ENCODE data around the gene GPC6. TPM values are rescaled to one million over a fixed set of nuclear protein-coding genes. Genes with fewer than 3 reads are reported as not detected.

Gene GPC6
- total and polyA plus RNA-seq, 2 donors (not counting 1 experiment from before 2014, with no cell fraction given) = not detected

DNA sequence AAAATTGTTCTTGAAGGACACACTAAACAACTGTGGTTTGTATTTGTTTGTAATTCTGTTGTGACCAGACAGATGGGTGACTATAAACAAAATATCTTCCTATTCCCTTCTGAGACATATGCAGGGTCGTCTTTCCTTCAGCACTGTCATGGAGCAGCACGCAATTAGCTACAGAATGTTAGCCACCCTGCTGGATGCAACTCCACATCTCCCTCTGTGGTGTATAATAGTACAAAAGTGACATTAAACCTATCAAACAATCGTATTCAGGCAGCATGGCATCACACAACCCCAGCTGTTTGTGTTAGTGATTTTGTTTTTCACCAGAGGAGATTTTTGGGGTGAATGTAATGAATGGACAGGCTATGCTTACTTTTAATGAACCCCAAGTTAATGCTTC lies 146.2 kb downstream of the GPC6 start:
- no peaks in the 10 kb centered on the region for H4K20me1 ChIP-seq (ENCODE audit: control insufficient read depth, insufficient read depth, low read length, poor library complexity, severe bottlenecking)
- no peaks in the 10 kb centered on the region for H3K4me1 ChIP-seq (ENCODE audit: control insufficient read depth in 2 of 2, insufficient read depth in 2 of 2, low read length in 2 of 2)
- DNase-seq (no peak), ATAC-seq (ENCODE audit: low read depth) (no peak)
- TF ChIP-seq EZH2 (IDR thresholded peaks at IDR 0.05; ENCODE audit: borderline replicate concordance, insufficient read depth, low read depth, low read length, poor library complexity, severe bottlenecking) = no peak
- TF ChIP-seq, protein P1, sequence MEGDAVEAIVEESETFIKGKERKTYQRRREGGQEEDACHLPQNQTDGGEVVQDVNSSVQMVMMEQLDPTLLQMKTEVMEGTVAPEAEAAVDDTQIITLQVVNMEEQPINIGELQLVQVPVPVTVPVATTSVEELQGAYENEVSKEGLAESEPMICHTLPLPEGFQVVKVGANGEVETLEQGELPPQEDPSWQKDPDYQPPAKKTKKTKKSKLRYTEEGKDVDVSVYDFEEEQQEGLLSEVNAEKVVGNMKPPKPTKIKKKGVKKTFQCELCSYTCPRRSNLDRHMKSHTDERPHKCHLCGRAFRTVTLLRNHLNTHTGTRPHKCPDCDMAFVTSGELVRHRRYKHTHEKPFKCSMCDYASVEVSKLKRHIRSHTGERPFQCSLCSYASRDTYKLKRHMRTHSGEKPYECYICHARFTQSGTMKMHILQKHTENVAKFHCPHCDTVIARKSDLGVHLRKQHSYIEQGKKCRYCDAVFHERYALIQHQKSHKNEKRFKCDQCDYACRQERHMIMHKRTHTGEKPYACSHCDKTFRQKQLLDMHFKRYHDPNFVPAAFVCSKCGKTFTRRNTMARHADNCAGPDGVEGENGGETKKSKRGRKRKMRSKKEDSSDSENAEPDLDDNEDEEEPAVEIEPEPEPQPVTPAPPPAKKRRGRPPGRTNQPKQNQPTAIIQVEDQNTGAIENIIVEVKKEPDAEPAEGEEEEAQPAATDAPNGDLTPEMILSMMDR (IDR thresholded peaks at IDR 0.05) = no peak
- no peaks in the 10 kb centered on the region for H3K27me3 ChIP-seq (replicated peaks in 1 of 4; ENCODE audit: control extremely low read depth in 1 of 4, control insufficient read depth in 3 of 4, insufficient read depth in 4 of 4, low read length in 3 of 4)
- H3K79me2 ChIP-seq (ENCODE audit: control insufficient read depth, insufficient read depth, low read length) = no peaks in the 10 kb centered on the region
- H2AFZ ChIP-seq (ENCODE audit: insufficient read depth, low read depth, low read length, poor library complexity, severe bottlenecking) = no peak overlapping the region
- Mint-ChIP-seq H3K27me3 (no peaks in the 10 kb centered on the region), H3K27ac (no peak overlapping the region), H3K4me3 (no peak overlapping the region), H3K9me3 (ENCODE audit: insufficient read depth) (no peaks in the 10 kb centered on the region), H3K4me1 (no peaks in the 10 kb centered on the region)
- no CpG with 5 or more reads among the region's 3 CpGs for WGBS (ENCODE audit: insufficient coverage)
- CTCF ChIA-PET = interaction anchor here (0.6 kb wide), 1 partner anchor 633 kb away, joined by 3 read pairs; no protein-coding TSS in a partner anchor
- POLR2A ChIA-PET = no interaction called here
- no peak overlapping the region for H3K4me2 ChIP-seq (replicated peaks; ENCODE audit: low read depth, low read length, poor library complexity, severe bottlenecking)
- no peaks in the 10 kb centered on the region for H3K9me3 ChIP-seq (ENCODE audit: control extremely low read depth in 1 of 3, control insufficient read depth in 2 of 3, insufficient read depth in 1 of 3, low read length in 2 of 3)
- H3K4me3 ChIP-seq (ENCODE audit: control extremely low read depth in 1 of 5, extremely low read depth in 1 of 5, insufficient read depth in 1 of 5, low read depth in 2 of 5, low read length in 4 of 5) = no peak overlapping the region
- H3K9ac ChIP-seq (ENCODE audit: low read length) = no peak overlapping the region
- intact Hi-C loops (cut with micrococcal nuclease) = no loop called here
- no peak overlapping the region for H3K27ac ChIP-seq (ENCODE audit: low read length in 2 of 2)
- no peaks in the 10 kb centered on the region for H3K36me3 ChIP-seq (replicated peaks in 1 of 2; ENCODE audit: control extremely low read depth in 1 of 2, control insufficient read depth in 1 of 2, extremely low read depth in 1 of 2, insufficient read depth in 2 of 2, low read length in 1 of 2)

DNA sequence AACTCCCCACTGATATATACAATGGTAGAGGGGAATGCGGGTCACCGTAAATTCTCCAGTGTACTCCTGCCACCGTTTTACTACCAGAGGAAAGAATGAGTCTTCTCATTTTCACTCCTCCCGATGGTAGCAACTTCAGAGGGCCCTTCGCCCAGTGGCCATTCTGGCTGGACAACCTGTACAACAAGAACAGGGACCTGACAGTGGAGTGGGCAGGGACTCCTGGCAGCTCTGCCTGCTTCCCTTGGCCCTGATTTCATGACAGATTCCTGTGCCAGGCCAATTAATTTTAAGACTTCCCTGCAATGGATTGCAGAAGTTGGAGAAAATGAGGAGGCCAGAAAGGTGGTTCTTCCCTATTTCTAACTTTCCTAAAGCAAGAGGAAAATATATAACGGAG lies 148.9 kb downstream of the GPC6 start:
- no peaks in the 10 kb centered on the region for H3K27me3 Mint-ChIP-seq
- H3K9me3 ChIP-seq (ENCODE audit: control extremely low read depth in 1 of 3, control insufficient read depth in 2 of 3, insufficient read depth in 1 of 3, low read length in 2 of 3) = no peaks in the 10 kb centered on the region
- H3K27ac ChIP-seq (ENCODE audit: low read length in 2 of 2) = no peak overlapping the region
- H4K20me1 ChIP-seq (ENCODE audit: control insufficient read depth, insufficient read depth, low read length, poor library complexity, severe bottlenecking) = no peaks in the 10 kb centered on the region
- no peaks in the 10 kb centered on the region for H3K79me2 ChIP-seq (ENCODE audit: control insufficient read depth, insufficient read depth, low read length)
- no peaks in the 10 kb centered on the region for H3K4me1 Mint-ChIP-seq
- no peak for TF ChIP-seq EZH2 (IDR thresholded peaks at IDR 0.05; ENCODE audit: borderline replicate concordance, insufficient read depth, low read depth, low read length, poor library complexity, severe bottlenecking)
- TF ChIP-seq, protein P1 (IDR thresholded peaks at IDR 0.05) = no peak
- peaks cover 3% of the 10 kb centered on the region for H3K9me3 Mint-ChIP-seq (ENCODE audit: insufficient read depth)
- ChIA-PET CTCF (no interaction called here), POLR2A (no interaction called here)
- H3K27me3 ChIP-seq (replicated peaks in 1 of 4; ENCODE audit: control extremely low read depth in 1 of 4, control insufficient read depth in 3 of 4, insufficient read depth in 4 of 4, low read length in 3 of 4) = no peaks in the 10 kb centered on the region
- no peak for DNase-seq
- H3K4me1 ChIP-seq (ENCODE audit: control insufficient read depth in 2 of 2, insufficient read depth in 2 of 2, low read length in 2 of 2) = no peaks in the 10 kb centered on the region
- no peak for ATAC-seq (ENCODE audit: low read depth)
- intact Hi-C loops (cut with micrococcal nuclease) = no loop called here
- H3K4me3 Mint-ChIP-seq = no peak overlapping the region
- H3K4me2 ChIP-seq (replicated peaks; ENCODE audit: low read depth, low read length, poor library complexity, severe bottlenecking) = no peak overlapping the region
- no peak overlapping the region for H3K4me3 ChIP-seq (ENCODE audit: control extremely low read depth in 1 of 5, extremely low read depth in 1 of 5, insufficient read depth in 1 of 5, low read depth in 2 of 5, low read length in 4 of 5)
- no peak overlapping the region for H3K27ac Mint-ChIP-seq
- H2AFZ ChIP-seq (ENCODE audit: insufficient read depth, low read depth, low read length, poor library complexity, severe bottlenecking) = no peak overlapping the region
- H3K36me3 ChIP-seq (replicated peaks in 1 of 2; ENCODE audit: control extremely low read depth in 1 of 2, control insufficient read depth in 1 of 2, extremely low read depth in 1 of 2, insufficient read depth in 2 of 2, low read length in 1 of 2) = no peaks in the 10 kb centered on the region
- H3K9ac ChIP-seq (ENCODE audit: low read length) = no peak overlapping the region
- 0% methylated on average over 1 of the region's 6 CpGs for WGBS (ENCODE audit: insufficient coverage)

Measured in B cell (primary cell).